ENCODE measurements around the gene BRF1.
"Not testable (repeated sequence)": the region's sequence is repeated elsewhere in the genome, so short reads cannot be mapped to it uniquely, and the experiment has no call there.

BRF1 gene

DNA sequence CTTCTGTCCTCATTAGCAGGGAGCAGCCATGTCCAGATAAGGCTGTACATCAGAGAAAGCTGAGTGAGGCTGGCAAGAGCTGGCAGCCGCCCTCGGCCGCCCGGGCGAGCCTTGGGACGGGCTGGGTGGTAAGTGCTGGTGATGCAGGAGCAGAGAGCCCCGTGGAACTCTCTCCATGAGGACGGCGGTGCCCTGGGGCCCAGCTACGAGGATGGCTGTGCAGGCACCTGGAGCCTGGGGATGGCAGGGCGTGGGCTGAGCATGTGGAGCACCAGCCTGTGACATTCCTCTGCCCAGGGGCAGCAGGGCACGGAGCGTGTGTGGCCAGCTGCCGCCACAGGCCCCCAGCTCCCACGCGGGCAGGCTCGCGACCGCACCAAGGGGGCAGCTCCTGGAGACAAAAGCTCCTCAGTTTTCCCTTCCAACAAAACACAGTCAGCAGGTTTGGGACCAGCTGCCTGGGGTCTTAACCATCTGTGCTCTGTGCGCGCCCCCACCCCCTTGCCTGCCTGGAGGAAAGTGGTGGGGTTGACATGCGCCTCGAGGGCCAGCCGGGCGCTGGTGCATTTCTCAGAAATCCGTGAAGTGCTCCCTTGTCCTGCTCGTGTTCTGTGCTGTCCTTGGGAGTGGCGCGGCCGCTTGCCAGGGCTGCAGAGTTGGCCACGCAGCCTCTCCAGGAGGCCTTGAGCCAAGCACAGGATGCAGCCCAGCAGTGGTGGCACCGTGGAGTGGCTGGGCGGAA lies 35.1 kb upstream of the BRF1 start:
- ChIA-PET POLR2A (ENCODE audit: low non-redundant PET) (no interaction called here), CTCF (no interaction called here)
- DNase-seq (ENCODE audit: low spot score) = no peak
- no peak for TF ChIP-seq CTCF (conservative IDR thresholded peaks at IDR 0.05; ENCODE audit: low read depth)
- no peak overlapping the region for H3K27ac ChIP-seq

DNA sequence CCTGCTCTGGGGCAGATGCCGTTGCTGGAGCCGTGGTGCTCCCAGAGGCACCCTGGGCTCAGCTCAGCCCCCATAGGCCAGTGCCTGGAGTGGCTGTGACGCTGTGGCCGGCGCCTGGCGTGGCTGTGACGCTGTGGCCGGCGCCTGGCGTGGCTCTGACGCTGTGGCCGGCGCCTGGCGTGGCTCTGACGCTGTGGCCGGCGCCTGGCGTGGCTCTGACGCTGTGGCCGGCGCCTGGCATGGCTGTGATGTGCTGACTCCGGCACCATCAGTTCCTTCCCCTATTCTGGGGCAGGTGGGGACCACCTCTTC lies 34.4 kb upstream of the BRF1 start:
- H3K27ac ChIP-seq; POLR2A ChIA-PET (ENCODE audit: low non-redundant PET); DNase-seq (ENCODE audit: low spot score); CTCF ChIA-PET: not testable (repeated sequence)

DNA sequence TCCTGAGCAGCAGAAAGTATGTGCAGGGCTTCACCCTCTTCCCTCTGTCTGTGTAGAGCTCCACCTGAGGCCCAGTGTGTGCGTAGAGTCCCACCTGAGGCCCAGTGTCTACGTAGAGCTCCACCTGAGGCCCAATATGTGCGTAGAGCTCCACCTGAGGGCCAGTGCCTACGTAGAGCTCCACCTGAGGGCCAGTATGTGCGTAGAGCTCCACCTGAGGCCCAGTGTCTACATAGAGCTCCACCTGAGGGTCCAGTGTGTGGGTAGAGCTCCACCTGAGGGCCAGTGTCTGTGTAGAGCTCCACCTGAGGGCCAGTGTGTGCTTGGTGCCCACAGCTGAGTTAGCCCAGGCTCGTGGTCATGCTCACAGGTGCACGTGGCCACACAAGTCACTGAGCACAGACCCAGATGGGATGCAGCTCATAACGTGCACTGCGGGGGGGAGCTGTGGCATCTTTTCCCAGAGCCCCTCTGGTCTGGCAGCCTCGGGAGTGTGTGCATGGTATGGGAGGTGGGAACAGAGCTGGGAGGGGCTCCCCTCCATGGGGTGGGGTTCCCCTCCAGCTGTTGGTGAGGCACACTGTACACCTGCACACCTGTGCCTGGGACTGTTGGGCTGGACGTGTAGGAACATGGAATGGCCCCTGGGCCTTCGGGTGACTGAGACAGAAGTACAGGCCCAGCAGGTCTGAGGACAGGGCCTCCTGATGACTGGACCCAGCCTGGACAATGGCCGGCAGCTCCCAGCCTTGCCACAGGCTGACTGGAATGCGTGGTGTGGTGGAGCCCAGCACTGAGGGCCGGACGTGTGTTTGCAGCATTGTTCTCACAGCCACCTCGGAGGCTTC lies 33.8 kb upstream of the BRF1 start:
- DNase-seq (ENCODE audit: low spot score) = no peak
- TF ChIP-seq CTCF (conservative IDR thresholded peaks at IDR 0.05; ENCODE audit: low read depth) = no peak
- ChIA-PET CTCF (interaction anchor here (0.6 kb wide), 1 partner anchor 16 kb away, joined by 3 read pairs; no protein-coding TSS in a partner anchor), POLR2A (ENCODE audit: low non-redundant PET) (no interaction called here)
- no peak overlapping the region for H3K27ac ChIP-seq

- CTCF ChIA-PET = interaction anchor here (0.6 kb wide), 1 partner anchor 16 kb away, joined by 3 read pairs; no protein-coding TSS in a partner anchor
- DNase-seq (ENCODE audit: low spot score) = no peak
- no peak for TF ChIP-seq CTCF (conservative IDR thresholded peaks at IDR 0.05; ENCODE audit: low read depth)
- peak overlapping the region; percentile 1; the same call in 1 of the 2 replicates for H3K27ac ChIP-seq
- POLR2A ChIA-PET (ENCODE audit: low non-redundant PET) = no interaction called here
These were observed 33.0 kb upstream of the BRF1 start for GRCh38 chr14:105333613-105334364.

DNA sequence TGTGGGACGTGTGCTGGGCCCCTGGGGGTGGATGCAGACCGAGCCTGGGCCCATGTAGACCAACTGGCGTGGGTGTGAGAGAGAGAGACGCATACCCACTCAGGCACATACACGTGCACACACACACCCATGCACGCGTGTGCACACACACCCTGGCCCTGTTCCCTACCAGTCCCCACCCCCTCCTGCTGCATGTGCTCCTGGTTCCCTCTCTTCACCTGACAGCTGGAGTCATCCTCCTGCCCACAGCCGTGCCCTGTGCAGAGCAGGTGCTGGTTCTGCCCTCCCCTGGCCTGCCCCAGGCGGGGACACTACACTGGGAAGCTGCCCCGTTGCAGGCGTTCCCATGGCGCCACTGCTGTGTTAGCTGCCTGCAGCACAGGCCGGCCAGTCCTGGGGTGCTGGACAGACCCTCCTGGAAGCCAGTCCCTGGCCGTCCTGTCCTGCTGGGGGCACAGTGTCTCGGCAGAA lies 32.3 kb upstream of the BRF1 start:
- H3K27ac ChIP-seq = peak overlapping the region; percentile 1; the same call in 1 of the 2 replicates

GRCh38 chr14:105332350-105332874 lies 31.6 kb upstream of the BRF1 start:
- TF ChIP-seq CTCF (conservative IDR thresholded peaks at IDR 0.05; ENCODE audit: low read depth) = no peak
- no peak for DNase-seq (ENCODE audit: low spot score)
- CTCF ChIA-PET = no interaction called here
- POLR2A ChIA-PET (ENCODE audit: low non-redundant PET) = no interaction called here
- H3K27ac ChIP-seq = no peak overlapping the region

More for the DNA sequence above, 32.3 kb upstream of the BRF1 start:
- no peak for TF ChIP-seq CTCF (conservative IDR thresholded peaks at IDR 0.05; ENCODE audit: low read depth)
- DNase-seq (ENCODE audit: low spot score) = no peak
- ChIA-PET POLR2A (ENCODE audit: low non-redundant PET) (no interaction called here), CTCF (no interaction called here)

All from RWPE1 (cell line).